ENCODE results near the gene PRX.
"Not testable (repeated sequence)": the region's sequence is repeated elsewhere in the genome, so short reads cannot be mapped to it uniquely, and the experiment has no call there.

PRX gene

DNA sequence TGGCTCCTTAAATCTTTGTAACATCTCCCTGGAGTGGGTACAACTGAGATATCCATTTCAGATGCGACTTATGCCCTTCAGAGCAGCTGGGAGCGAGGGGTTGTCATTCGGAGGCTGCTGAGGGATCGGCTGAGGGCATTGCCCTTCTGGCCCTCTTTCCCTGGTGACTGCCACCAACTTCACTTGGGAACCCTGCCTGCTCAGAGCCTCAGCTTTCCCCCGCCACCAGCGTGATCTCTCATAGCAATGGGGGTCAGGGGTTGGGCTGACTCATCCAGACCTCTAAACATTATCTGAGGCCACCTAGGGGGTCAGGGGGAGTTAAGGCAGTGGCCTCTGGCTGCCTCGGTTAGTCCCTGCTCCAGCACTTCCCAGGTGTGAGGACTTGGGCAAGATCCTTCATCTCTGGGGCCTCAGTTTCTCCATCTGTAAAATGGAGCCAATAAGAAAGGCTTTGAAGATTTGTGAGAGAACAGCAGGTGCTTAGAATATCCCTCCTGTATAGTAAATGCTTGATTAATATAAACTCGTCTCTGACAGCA lies 1.1 kb downstream of the PRX start:
- H3K36me3 ChIP-seq (ENCODE audit: control insufficient read depth, insufficient read depth, low read length): no peaks in the 10 kb centered on the region
- no peaks in the 10 kb centered on the region for H3K27me3 ChIP-seq (ENCODE audit: control insufficient read depth, insufficient read depth, low read length)
- H3K9me3 ChIP-seq (ENCODE audit: control insufficient read depth, insufficient read depth, low read length): no peaks in the 10 kb centered on the region
- H3K9ac ChIP-seq (ENCODE audit: low read depth, low read length): no peak overlapping the region
- no peak overlapping the region for H3K4me3 ChIP-seq (ENCODE audit: low read depth, low read length)
- H3K4me1 ChIP-seq (ENCODE audit: control insufficient read depth, insufficient read depth, low read length): peaks cover 15% of the 10 kb centered on the region
- no peak overlapping the region for H3K27ac ChIP-seq (ENCODE audit: low read depth, low read length)

DNA sequence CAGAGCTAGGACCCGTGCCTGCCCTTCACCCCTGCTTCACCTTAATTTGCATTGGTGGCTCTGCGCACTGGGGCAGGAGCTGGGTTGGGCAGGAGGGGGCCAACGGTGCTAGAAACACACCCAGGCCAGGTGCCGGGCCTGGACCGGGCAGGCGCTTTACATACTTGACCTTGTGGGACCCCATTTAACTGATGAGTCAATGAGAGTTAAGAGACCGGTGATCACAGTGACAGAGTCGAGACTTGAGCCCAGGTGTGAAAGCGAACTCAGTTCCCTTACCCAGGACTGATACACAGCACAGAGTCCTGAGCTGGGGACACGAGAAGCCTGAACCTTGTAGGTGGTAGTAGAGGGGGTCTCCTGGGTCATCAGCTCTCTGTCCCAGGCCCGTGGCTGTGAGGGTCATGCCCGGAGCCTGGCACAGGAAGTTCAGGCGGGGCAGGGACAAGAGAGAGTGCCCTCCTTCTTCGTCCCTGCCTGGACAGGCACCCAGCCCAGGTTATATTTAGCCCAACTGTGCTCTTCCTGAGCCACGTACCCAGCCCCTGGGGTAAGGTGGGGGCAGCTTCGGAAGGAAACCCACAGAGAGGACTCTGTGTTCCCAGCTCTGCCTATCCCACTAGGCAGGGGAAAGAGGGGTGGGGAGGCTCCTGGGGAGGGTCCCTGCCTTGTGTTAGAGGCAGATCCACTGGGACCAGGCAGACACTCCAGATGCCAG lies 1.9 kb downstream of the PRX start:
- Histone ChIP-seq H3K27me3 (ENCODE audit: control insufficient read depth, insufficient read depth, low read length) (no peaks in the 10 kb centered on the region), H3K27ac (ENCODE audit: low read depth, low read length) (peak overlapping the region; percentile 14), H3K9ac (ENCODE audit: low read depth, low read length) (no peak overlapping the region), H3K9me3 (ENCODE audit: control insufficient read depth, insufficient read depth, low read length) (no peaks in the 10 kb centered on the region), H3K36me3 (ENCODE audit: control insufficient read depth, insufficient read depth, low read length) (no peaks in the 10 kb centered on the region), H3K4me3 (ENCODE audit: low read depth, low read length) (no peak overlapping the region), H3K4me1 (ENCODE audit: control insufficient read depth, insufficient read depth, low read length) (peaks cover 15% of the 10 kb centered on the region)

DNA sequence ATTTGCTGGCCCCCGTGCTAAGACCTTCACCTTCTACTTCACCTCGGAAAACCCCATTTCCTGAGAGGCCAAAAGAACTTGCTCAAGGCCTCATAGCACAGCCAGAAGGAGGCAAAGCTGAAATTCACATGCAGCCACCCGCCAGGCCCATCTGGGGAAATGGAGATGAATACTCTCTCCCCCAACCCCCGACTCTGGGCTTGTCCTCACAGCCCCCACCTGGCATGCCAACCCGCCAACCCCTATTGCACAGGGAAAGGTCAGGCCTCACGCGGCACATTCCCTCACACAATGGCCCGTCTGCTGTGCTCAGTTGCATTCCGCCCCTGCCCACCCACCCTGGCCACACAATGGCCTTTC lies 3.2 kb downstream of the PRX start:
- Histone ChIP-seq H3K27ac (ENCODE audit: low read depth, low read length) (peak overlapping the region; percentile 62), H3K9ac (ENCODE audit: low read depth, low read length) (no peak overlapping the region)

DNA sequence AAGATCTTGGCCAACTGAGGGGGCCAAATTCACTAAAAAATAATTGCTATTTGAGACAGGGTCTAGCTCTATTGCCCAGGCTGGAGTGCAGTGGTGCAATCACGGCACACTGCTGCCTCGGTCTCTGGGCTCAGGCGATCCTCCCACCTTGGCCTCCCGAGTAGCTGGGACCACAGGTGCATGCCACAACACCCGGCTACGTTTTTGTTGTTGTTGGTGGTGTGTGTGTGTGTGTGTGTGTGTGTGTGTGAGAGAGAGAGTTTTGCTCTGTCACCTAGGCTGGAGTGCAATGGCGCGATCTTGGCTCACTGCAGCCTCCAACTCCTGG lies 4.6 kb downstream of the PRX start:
- not testable (repeated sequence) for H3K4me3 ChIP-seq (ENCODE audit: low read depth, low read length); H3K36me3 ChIP-seq (ENCODE audit: control insufficient read depth, insufficient read depth, low read length); H3K9me3 ChIP-seq (ENCODE audit: control insufficient read depth, insufficient read depth, low read length); H3K27ac ChIP-seq (ENCODE audit: low read depth, low read length); H3K27me3 ChIP-seq (ENCODE audit: control insufficient read depth, insufficient read depth, low read length); H3K9ac ChIP-seq (ENCODE audit: low read depth, low read length)
- H3K4me1 ChIP-seq (ENCODE audit: control insufficient read depth, insufficient read depth, low read length): peaks cover 12% of the 10 kb centered on the region

More for the DNA sequence above, 3.2 kb downstream of the PRX start:
- H3K4me1 ChIP-seq (ENCODE audit: control insufficient read depth, insufficient read depth, low read length): peaks cover 15% of the 10 kb centered on the region
- no peaks in the 10 kb centered on the region for H3K27me3 ChIP-seq (ENCODE audit: control insufficient read depth, insufficient read depth, low read length)
- H3K36me3 ChIP-seq (ENCODE audit: control insufficient read depth, insufficient read depth, low read length): no peaks in the 10 kb centered on the region
- no peak overlapping the region for H3K4me3 ChIP-seq (ENCODE audit: low read depth, low read length)
- no peaks in the 10 kb centered on the region for H3K9me3 ChIP-seq (ENCODE audit: control insufficient read depth, insufficient read depth, low read length)

DNA sequence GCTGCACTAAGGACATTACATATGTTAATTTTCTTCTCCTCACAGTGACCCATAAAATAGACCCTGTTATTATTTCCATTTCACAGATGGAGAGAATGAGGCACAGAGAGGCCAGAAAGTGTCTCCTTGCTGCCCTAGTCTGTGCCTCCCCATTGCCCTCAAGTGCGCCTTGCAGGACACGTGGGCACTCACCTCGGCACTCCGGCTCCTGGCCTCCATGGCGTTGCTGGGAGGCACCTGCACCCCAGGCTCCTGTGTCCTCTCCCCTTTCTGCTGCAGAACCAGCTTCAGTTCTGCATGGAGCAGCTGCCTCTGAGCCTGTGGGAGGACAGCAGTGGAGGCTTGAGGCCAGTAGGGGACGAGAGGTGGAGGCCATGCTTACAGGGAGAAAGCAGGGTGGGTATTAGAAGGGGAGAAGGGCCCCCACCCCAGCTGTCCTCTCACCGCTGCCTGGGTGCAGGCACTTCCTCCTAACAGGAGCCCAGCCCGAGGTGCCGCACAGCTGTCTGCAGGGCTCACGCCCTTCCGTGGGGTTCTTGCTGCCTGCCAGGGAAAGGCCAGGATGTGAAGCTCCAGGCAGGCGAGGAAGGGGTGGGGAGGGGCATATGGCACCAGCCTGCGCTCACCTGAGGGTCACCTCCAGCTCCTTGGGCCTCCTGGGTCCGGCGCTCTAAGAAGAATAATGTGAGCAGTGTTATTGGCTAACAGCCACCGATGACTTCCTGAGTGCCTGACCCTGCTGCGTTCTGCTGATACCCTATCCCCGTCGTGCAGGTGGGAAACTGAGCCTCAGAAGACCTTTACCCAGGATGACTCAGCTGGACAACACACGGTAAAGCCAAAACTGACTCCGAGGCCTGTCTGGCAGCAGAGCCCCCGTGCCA lies 5.2 kb downstream of the PRX start:
- H3K27ac ChIP-seq (ENCODE audit: low read depth, low read length): no peak overlapping the region
- no peaks in the 10 kb centered on the region for H3K27me3 ChIP-seq (ENCODE audit: control insufficient read depth, insufficient read depth, low read length)
- H3K4me1 ChIP-seq (ENCODE audit: control insufficient read depth, insufficient read depth, low read length): peaks cover 12% of the 10 kb centered on the region
- H3K9ac ChIP-seq (ENCODE audit: low read depth, low read length): no peak overlapping the region
- no peaks in the 10 kb centered on the region for H3K9me3 ChIP-seq (ENCODE audit: control insufficient read depth, insufficient read depth, low read length)
- no peaks in the 10 kb centered on the region for H3K36me3 ChIP-seq (ENCODE audit: control insufficient read depth, insufficient read depth, low read length)
- no peak overlapping the region for H3K4me3 ChIP-seq (ENCODE audit: low read depth, low read length)

DNA sequence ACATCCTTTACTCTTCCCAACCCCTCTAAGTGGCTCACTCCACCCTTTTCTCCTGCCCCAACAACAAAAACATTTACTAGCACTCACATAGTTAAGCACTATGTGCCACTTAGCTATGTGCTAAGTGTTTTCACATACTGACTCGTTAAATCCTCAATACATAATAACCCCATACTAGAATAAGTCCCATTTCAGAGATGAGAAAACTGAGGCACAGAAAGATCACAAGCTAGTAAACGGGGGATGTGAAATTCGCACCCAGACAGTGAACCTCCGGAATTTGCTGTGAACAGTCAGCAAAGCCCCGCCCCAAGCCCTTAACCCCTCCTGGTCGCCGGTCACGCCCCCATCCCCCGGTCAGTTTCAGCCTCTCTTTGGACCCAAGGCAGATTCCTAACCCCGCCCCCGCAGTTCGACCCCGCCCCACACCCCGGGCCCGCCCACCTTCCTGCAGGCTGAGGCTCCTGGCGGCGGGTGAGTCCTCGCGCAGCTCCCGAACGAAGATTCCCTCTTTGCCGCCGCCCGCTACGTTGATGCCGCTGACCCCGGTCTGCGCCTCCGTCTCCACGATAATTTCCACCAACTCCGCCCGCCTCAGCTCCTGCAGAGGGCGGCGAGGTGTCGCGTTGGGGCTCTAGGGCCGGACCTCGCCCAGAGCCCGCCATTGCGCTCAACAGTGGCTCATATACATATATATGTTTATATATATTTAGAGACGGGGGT lies 9.8 kb downstream of the PRX start:
- H3K27ac ChIP-seq (ENCODE audit: low read depth, low read length): peak overlapping the region; percentile 72

DNA sequence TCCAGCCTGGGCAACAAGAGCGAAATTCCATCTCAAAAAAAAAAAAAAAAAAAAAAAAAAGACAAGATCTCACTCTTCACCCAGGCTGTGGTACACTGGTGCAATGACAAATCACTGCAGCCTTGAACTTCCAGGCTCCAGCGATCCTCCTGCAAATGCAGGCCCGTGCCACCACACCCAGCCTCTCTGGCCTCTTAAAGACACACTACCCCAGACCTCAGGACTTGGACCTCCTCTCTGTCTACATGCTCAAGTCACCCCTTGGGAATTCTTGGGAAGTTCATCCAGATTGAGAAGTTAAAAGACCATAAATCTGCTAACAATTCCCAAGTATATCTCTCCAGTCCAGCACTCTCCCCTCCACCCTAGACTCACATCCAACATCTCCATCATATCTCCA lies 12.6 kb downstream of the PRX start:
- peaks cover 9% of the 10 kb centered on the region; the same call in 1 of the 2 replicates for H3K27me3 ChIP-seq (ENCODE audit: control insufficient read depth, insufficient read depth, low read length)
- H3K4me3 ChIP-seq (ENCODE audit: low read depth, low read length): no peak overlapping the region
- no peaks in the 10 kb centered on the region for H3K9me3 ChIP-seq (ENCODE audit: control insufficient read depth, insufficient read depth, low read length)
- peaks cover 10% of the 10 kb centered on the region; the same call in 1 of the 2 replicates for H3K4me1 ChIP-seq (ENCODE audit: control insufficient read depth, insufficient read depth, low read length)
- H3K9ac ChIP-seq (ENCODE audit: low read depth, low read length): no peak overlapping the region
- no peak overlapping the region for H3K27ac ChIP-seq (ENCODE audit: low read depth, low read length)
- H3K36me3 ChIP-seq (ENCODE audit: control insufficient read depth, insufficient read depth, low read length): no peaks in the 10 kb centered on the region

More for the DNA sequence above, 9.8 kb downstream of the PRX start:
- Histone ChIP-seq H3K9me3 (ENCODE audit: control insufficient read depth, insufficient read depth, low read length) (no peaks in the 10 kb centered on the region), H3K36me3 (ENCODE audit: control insufficient read depth, insufficient read depth, low read length) (no peaks in the 10 kb centered on the region), H3K27me3 (ENCODE audit: control insufficient read depth, insufficient read depth, low read length) (0 out of 2 replicates have a peak, but pooled peaks cover under 1% of the 10 kb centered on the region), H3K4me1 (ENCODE audit: control insufficient read depth, insufficient read depth, low read length) (peaks cover 8% of the 10 kb centered on the region; the same call in 1 of the 2 replicates), H3K9ac (ENCODE audit: low read depth, low read length) (peak overlapping the region; percentile 23; the same call in 1 of the 2 replicates), H3K4me3 (ENCODE audit: low read depth, low read length) (peak overlapping the region; percentile 66)

DNA sequence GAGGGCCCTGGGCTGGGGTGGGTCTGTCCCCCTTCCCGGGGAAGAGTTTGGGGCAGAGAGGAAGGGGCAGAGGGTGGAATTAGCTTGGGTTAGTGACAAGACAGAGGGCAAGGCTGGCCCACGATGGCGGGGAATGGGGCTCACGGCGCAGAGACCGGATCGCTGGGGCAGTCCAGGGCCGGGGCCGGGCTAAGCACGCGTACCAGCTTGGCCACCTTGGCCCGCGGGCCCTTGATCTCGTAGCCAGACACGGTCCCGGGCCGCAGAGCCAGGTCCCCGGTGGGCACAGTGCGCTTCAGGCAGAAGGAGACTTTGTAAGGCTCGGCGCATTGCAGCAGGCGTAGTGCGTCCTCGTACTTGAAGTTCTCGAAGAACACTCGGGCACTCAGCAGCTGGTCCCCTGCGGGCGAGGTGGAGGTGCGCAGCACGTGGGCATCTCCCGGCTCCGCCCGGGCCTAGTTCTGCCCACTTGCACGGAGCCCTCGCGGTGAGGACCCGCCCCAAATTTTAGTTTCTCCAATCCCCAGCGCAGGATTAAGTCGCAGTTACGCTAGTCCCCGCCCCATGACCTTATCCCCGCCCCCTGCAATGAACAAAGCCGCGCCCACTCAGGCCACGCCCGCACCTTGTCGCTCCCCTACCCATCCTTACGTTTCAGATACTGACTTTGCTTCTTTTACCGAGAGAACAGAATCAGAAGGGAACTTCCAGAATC lies 14.6 kb downstream of the PRX start:
- Histone ChIP-seq H3K36me3 (ENCODE audit: control insufficient read depth, insufficient read depth, low read length) (no peaks in the 10 kb centered on the region), H3K4me3 (ENCODE audit: low read depth, low read length) (peak overlapping the region; percentile 23; the same call in 1 of the 2 replicates)

DNA sequence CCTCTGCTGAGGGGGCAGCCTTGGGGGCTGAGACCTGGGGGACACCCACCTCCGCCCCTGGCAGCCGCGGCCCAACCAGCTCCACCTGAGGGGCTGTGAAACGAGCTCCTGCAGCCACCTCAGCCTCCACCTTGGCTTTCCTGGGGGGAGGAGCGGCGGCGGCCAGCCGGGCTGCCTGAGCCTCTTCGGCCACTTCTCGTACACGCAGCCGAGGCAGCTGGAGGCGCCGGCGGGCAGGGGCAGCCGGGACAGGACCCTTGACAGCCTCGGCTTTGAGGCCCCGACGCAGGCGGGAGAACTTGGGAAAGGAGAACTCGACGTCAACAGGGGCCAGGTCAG lies 15.6 kb downstream of the PRX start:
- Histone ChIP-seq H3K4me1 (ENCODE audit: control insufficient read depth, insufficient read depth, low read length) (peaks cover 7% of the 10 kb centered on the region; the same call in 1 of the 2 replicates), H3K9me3 (ENCODE audit: control insufficient read depth, insufficient read depth, low read length) (no peaks in the 10 kb centered on the region), H3K27me3 (ENCODE audit: control insufficient read depth, insufficient read depth, low read length) (peaks cover 9% of the 10 kb centered on the region; the same call in 1 of the 2 replicates), H3K4me3 (ENCODE audit: low read depth, low read length) (no peak overlapping the region), H3K27ac (ENCODE audit: low read depth, low read length) (no peak overlapping the region), H3K36me3 (ENCODE audit: control insufficient read depth, insufficient read depth, low read length) (no peaks in the 10 kb centered on the region), H3K9ac (ENCODE audit: low read depth, low read length) (no peak overlapping the region)

More for the DNA sequence above, 14.6 kb downstream of the PRX start:
- H3K27ac ChIP-seq (ENCODE audit: low read depth, low read length): no peak overlapping the region
- H3K9ac ChIP-seq (ENCODE audit: low read depth, low read length): no peak overlapping the region; the same call in 1 of the 2 replicates
- H3K9me3 ChIP-seq (ENCODE audit: control insufficient read depth, insufficient read depth, low read length): no peaks in the 10 kb centered on the region
- peaks cover 9% of the 10 kb centered on the region; the same call in 1 of the 2 replicates for H3K27me3 ChIP-seq (ENCODE audit: control insufficient read depth, insufficient read depth, low read length)
- H3K4me1 ChIP-seq (ENCODE audit: control insufficient read depth, insufficient read depth, low read length): peaks cover 10% of the 10 kb centered on the region; the same call in 1 of the 2 replicates

DNA sequence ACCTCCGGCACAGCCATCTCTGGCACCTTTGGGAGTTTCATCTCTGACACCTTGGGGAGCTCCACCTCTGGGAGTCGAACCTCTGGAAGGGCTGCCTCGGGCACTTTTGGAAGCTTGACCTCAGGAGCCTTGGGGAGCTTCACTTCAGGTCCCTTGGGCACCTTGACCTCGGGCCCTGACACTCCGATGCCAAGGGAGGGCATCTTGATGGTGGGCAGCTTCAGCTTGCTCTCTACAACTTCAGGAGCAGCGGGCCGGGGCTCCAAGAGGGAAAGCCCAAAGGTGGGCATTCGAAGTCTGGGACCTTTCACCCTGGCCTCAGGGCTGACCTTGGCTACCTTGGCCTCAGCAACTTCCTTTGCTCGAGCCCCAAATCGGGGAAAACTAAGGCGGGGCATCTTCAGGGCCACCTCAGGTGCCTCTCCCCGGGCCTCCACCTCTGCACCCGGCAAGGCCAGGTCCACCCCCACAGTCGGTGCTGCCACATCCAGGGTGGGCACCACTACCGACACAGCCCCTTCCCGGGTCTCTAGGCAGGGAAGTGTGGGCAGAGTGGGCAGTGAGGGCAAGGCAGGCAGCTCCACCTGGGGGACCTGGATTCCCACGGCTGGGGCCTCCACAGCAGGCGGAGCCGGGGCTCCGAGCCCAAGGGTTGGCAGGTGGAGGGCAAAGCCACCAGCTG lies 16.2 kb downstream of the PRX start:
- H3K27me3 ChIP-seq (ENCODE audit: control insufficient read depth, insufficient read depth, low read length): peaks cover 9% of the 10 kb centered on the region; the same call in 1 of the 2 replicates
- H3K9ac ChIP-seq (ENCODE audit: low read depth, low read length): no peak overlapping the region
- H3K27ac ChIP-seq (ENCODE audit: low read depth, low read length): no peak overlapping the region
- no peak overlapping the region for H3K4me3 ChIP-seq (ENCODE audit: low read depth, low read length)
- peaks cover 7% of the 10 kb centered on the region; the same call in 1 of the 2 replicates for H3K4me1 ChIP-seq (ENCODE audit: control insufficient read depth, insufficient read depth, low read length)
- no peaks in the 10 kb centered on the region for H3K9me3 ChIP-seq (ENCODE audit: control insufficient read depth, insufficient read depth, low read length)
- H3K36me3 ChIP-seq (ENCODE audit: control insufficient read depth, insufficient read depth, low read length): no peaks in the 10 kb centered on the region
